Sigmoid colon (tissue), 4 donors: Measurements from ENCODE around the gene ERO1A.

Source experiments
- CTCF ChIP-seq, 4 experiments: fragments of 450-650 bp in 3 of 4; fragments of 200-600 bp in 1 of 4; IDR thresholded peaks; one replicate each; pipeline ENCODE4 v1.5.1; 2016 to 2019; ENCODE audit warnings: antibody characterized with exemption in 4 of 4, mild to moderate bottlenecking in 3 of 4, moderate library complexity in 2 of 4
- POLR2A ChIP-seq, 2 donors: fragments of 450-650 bp; IDR thresholded peaks; one replicate each; pipeline ENCODE4 v1.6.1; 2016; ENCODE audit warnings: antibody characterized with exemption in 2 of 2, mild to moderate bottlenecking in 2 of 2, moderate library complexity in 2 of 2
- POLR2AphosphoS5 ChIP-seq, 4 donors: sonication (generic); formaldehyde crosslinking; IDR thresholded peaks; one replicate each; pipeline ENCODE4 v1.6.1; 2017; ENCODE audit warnings: antibody characterized with exemption in 4 of 4

- TF ChIP-seq CTCF (IDR thresholded peaks at IDR 0.05): no peak
- TF ChIP-seq POLR2AphosphoS5 (IDR thresholded peaks at IDR 0.05): no peak
- TF ChIP-seq POLR2A (IDR thresholded peaks at IDR 0.05): no peak
Observed at GRCh38 chr14:52607061-52607460, 88.3 kb downstream of the ERO1A start.
